HS-5 (cell line): ENCODE data around the gene MYO7A.

Experiments used
- DNase-seq: peaks from one replicate; pipeline ENCODE4 v3.0.0-alpha.2; 2012; ENCODE audit warnings: low read depth

The MYO7A gene

GRCh38 chr11:77129069-77129841 lies 1.2 kb downstream of the MYO7A start:
- DNase-seq, result no peak

DNA sequence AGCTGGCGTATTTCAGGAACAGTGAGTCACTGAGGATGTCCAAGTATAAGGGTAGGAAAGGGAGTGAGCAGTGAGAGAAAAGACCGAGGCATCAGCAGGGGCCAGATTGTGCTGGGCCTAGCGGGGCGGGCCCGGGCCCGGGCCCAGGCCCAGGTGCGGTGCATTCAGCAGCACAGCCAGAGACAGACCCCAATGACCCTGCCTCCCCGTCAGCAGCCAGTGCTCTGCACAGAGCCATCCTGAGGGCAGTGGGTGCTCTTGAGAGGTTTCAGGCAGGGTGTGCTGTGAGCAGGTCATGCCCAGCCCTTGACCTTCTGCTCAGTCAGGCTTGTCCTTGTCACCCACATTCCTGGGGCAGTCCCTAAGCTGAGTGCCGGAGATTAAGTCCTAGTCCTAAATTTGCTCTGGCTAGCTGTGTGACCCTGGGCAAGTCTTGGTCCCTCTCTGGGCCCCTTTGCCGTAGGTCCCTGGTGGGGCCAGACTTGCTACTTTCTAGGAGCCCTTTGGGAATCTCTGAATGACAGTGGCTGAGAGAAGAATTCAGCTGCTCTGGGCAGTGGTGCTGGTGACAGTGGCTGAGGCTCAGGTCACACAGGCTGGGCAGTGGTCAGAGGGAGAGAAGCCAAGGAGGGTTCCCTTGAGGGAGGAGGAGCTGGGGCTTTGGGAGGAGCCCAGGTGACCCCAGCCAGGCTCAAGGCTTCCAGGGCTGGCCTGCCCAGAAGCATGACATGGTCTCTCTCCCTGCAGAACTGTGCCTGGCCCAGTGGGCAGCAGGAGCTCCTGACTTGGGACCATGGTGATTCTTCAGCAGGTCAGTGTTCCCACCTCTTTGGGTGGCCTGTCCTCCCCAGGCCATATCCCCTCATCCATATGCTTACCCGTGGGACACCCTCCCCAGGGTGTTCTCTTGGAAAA lies 2.1 kb downstream of the MYO7A start:
- DNase-seq, result no peak

GRCh38 chr11:77130763-77131513 lies 2.9 kb downstream of the MYO7A start:
- no peak for DNase-seq

DNA sequence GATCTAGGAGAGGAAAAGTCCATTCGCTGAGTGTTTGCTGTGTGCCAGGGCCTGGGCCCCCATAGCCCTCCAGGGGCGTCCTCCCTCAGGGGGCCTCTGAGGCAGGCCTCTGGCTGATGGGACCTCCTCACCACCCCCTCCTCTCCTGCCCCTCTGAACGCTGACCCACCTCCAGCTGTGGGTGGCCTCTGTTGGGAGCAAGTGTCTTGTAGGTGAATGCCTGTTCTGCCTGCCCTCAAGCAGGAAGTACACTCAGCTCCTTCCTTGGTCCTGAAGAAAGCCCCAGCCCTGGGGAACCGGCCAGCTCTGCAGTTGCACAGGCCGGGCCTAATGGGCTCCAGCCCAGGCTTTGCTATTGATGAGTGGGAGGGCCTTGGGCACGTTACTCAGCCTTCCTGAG lies 3.5 kb downstream of the MYO7A start:
- DNase-seq, result no peak

GRCh38 chr11:77135069-77135468 lies 7.0 kb downstream of the MYO7A start:
- no peak for DNase-seq

DNA sequence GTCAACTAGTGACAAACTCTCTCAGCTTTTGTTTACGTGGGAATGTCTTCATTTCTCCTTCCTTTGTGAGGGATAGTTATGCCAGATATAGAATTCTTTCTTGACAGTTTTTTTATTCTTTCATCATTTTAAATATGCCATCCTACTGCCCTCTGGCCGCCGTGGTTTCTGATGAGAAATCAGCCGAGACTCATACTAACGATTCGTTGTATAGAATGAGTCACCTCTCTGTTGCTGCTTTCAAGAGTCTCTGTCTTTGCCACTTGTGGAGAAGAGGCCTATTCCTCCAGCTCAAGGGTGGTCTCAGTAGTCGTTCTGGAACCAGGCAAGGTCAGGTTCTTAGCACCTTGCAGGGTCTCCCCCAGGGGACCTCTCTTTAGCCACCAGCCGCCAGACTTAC lies 8.0 kb downstream of the MYO7A start:
- peak; percentile 32 for DNase-seq

DNA sequence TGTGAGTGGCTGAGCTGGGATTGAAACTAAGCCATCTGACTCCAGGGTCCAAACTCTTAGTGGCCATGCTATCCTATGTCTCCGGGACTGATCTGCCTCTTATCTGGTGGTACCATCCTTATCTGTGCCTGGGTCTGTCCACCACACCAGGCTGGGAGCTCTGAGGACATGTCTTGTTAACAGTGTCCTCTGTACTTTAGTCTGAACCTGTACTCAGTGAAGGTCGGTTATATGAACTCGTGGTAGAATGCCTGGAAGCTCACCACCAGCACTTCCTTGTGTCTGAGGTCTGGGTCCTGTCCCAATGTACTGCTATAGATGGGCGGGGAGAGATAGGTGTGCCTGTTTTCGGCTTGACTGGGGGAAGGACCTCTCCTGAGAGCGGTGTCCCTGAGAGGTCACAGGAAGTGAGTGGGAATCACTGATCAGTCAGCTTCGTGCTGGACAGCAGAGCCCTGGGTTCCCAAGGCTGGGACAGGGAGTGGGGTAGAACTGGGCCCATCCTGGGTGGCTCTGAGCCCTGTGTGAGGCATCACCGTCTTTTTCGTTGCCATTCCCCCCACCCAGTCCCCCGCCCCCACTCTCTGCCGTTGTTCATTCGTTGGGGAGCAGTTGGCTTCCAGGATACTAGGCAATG lies 8.9 kb downstream of the MYO7A start:
- DNase-seq, result no peak

DNA sequence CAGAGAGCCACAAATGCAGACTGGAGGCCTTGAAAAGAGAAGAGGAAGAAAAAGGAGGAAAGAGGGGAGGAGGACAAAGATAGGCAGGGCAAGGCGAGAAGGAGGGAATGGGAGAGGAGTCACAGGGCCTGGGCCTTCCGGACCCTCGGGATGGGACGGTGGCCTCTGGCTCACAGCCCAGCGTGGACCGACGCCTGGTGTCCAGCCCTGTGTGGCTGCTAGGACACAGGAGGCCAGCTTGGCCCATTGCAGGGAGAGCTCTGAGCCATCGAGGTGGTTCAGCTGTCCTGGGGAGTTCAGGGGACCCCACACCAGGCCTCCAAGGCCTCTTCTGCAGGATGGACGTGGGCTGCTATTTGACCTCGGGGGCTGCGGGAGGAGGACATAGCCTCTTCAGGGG lies 9.4 kb downstream of the MYO7A start:
- DNase-seq, result no peak

- DNase-seq, result no peak
These were observed 10.1 kb downstream of the MYO7A start for GRCh38 chr11:77138106-77138649.

- DNase-seq, result no peak
These were observed 11.2 kb downstream of the MYO7A start for GRCh38 chr11:77139201-77139600.

DNA sequence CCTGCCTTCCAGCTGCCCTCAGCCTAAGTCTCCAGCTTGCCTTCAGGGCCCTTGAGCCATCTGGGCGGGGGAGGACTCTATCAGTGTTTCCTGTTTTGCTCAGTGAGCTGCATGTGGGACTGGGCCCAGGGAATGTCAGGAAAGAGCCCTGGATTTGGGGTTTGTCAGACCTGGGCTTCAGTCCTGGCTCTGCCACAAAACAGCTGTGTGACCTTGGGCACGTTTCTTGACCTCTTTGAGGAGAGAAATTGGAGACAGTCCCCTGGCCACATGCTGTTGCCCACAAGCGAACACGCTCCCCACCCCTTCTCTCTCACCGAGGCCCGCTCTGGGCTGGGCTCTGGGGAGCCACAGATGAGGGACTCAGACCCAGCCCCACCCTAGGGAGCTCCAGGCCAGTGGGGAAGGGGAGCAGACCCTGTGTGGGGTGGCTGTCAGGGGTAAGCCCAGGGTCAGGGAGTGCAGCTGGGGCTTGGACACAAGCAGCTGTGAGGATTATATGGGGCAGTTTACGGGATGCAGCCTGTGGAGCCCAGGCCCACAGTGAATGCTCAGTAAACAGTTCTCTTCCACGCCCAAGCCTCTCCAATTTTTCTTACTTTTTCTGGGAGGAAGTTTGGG lies 12.3 kb downstream of the MYO7A start:
- no peak for DNase-seq

DNA sequence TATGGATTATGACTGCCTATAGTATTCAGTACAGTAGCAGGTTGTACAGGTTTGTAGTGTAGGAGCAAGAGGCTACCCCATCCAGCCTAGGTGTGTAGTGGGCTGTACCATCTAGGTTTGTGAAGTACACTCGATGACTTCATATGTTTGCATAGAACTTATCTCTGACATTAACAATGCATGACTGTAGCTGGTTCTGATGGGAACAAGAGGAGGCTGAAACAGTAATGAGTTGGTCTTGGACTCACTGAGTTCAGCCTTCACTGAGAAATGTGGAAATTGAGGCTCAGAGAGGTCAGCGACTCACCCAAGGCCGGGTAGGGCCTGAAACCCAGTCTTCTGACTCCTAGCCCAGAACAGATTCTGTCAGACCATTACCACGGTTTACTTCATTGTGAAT lies 13.0 kb downstream of the MYO7A start:
- DNase-seq, result no peak

- no peak for DNase-seq
These were observed 13.4 kb downstream of the MYO7A start for GRCh38 chr11:77141475-77141874.

DNA sequence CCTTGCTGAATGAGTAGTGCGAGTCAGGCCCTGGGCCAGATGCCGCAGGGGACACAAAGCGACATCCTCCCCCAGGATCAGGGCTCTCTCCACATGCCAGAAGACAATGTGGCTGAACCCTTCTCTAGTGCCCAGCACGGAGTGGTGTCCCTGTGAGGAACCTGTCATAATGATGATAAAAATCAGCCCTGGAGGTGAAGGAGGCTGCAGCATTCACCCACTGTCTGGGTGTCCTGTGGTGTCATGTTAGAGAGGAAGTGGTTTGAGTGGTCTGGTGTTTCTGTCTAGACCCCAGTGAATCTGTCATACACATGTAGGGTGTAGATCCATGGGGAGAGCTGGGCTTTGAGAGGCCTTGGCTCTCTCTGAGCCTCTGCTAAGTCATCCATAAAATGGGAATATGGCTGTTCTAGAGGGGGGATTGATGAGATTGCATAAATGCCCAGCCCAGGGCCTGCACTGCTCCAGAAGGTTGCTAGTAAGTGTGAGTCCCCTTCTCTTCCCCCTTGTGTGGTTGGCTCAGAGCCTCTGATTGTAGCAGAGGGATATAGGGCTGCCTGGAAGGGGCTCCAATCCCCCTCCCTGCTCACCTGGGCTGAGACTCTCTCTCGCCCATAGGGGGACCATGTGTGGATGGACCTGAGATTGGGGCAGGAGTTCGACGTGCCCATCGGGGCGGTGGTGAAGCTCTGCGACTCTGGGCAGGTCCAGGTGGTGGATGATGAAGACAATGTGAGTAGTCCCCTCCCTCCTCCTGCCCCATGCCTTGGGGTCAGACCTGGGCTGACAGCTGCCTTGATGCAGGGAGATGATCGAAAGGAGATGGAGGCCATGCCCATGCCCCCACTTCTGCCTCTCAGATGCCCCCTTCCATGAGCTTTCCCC lies 14.3 kb downstream of the MYO7A start:
- no peak for DNase-seq

DNA sequence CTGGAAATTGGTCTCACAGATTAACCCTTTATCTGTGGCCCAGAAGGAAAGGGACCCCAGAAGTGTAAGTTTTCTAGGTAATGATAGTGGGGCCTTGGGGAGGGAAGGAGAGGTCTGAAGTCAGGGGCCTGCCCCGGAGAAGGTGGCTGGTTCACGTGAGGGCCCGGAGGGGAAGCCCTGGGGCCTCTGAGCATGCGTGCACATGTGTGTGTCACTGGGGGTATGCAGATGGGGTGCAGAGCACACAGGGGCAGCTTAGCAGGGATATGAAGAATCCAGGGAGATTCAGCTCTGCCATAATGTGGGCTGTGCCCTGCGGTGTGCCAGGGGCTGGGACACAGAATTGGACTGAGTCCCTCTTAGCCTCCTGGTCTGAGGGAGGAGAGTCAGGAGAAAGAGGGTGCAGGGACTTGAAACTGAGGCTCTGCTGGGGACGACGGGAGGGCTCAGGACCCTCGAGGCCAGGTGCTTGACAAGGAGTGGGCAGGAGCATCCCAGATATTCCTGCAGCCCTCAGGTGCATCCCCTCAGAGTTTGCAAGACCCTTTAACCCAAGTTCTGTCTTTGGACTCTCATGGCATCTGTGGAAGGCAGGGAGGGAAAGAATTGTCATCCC lies 15.5 kb downstream of the MYO7A start:
- DNase-seq, result no peak

GRCh38 chr11:77144196-77144856 lies 16.3 kb downstream of the MYO7A start:
- DNase-seq, result no peak

GRCh38 chr11:77144857-77145428 lies 16.9 kb downstream of the MYO7A start:
- DNase-seq, result no peak

DNA sequence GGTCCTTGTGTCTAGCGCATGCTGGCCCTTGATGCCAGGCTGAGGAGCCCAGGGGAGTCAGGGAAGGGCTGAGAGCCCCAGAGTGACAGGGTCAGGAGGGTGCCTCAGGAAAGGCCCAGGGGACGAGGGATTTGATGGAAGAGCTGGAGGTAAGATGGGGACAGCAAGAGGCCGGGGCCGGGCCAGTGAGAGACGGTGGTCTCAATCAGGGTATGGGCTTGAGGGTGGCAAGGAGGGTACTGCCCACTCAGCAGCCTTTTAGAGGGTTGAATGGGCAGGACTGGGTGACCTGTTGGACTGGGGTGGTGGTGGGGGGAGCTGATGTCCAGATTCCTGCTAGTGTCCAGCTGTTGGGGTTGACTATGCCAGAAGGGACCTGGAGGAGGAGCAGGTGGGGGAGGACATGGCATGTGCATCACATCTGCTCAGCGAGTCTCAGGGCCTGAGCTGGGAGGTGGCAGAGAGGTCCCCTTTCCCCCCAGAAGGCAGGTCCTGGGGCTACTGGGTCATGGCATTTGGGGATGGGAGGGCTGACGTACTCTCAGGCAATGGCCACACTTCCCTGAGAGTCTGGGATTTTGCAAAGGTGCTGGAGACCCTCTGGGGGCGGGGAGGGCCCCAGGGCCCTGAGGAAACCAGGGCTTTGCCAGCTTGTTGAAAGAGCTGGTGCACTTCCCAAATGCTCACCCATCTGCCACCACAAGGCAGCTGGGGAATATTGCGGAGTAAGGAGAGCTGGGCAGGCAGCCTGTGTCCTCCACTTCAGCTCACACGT lies 18.4 kb downstream of the MYO7A start:
- DNase-seq, result no peak
